ENCODE results near the gene CCDC9.
A peak's percentile ranks its signal among the peaks of the same experiment; 100 is the strongest.
"Not testable (repeated sequence)": the region's sequence is repeated elsewhere in the genome, so short reads cannot be mapped to it uniquely, and the experiment has no call there.

CCDC9 gene

DNA sequence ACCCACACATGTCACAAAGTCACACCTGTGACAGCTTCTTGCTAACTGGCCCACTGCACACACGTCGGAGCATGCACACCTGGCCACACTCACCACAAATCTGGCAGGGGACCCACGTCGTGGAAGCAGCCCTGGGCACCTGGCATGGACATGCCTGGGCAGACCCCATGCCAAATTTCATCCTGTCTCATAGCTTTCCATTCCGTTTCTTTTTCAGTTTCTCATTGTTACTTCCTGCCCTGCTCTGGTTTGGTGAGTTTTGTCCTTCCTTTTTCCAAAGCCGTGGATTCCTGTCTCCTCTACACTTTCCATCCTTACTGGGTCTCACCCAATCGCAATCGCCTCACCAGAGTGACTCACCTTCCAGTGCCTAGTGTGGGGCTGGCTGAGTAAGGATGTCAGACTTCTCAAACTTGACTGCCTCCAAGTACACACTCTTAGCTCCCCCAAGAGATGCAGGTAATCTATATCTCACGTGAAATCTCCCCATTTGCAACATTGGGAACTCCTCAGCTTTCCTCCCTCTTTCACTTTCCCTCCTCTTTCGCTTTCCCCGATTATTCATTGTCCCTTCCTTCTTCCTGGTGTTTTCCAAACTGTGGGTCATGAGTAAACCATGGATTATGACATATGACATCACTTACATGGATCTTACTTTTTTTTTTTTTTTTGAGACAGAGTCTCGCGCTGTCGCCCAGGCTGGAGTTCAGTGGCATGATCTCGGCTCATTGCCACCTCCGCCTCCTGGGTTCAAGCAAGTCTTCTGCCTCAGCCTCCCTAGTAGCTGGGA is 23.7 kb upstream of the CCDC9 start:
- peak; percentile 84 for DNase-seq

DNA sequence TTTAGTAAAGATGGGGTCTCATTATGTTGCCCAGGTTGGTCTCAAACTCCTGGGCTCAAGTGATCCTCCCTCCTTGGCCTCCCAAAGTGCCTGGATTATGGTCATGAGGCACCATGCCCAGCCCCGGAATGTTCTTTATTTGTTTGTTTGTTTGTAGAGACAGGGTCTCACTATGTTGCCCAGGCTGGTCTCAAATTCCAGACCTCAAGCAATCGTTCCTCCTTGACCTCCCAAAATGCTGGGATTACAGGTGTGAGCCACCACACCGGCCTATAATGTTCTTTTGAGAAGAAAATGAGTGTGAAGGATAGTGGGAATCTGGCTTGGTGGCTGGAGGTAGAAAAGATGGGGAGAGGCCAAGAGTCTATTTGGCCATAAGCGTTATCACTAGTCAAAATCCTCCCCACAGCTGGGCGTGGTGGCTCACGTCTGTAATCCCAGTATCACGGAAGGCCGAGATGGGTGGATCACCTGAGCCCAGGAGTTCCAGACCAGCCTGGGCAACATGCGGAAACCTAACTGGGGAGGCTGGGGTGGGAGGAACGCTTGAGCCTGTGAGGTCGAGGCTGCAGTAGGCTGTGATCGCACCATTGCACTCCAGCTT is 20.2 kb upstream of the CCDC9 start:
- DNase-seq, result no peak

DNA sequence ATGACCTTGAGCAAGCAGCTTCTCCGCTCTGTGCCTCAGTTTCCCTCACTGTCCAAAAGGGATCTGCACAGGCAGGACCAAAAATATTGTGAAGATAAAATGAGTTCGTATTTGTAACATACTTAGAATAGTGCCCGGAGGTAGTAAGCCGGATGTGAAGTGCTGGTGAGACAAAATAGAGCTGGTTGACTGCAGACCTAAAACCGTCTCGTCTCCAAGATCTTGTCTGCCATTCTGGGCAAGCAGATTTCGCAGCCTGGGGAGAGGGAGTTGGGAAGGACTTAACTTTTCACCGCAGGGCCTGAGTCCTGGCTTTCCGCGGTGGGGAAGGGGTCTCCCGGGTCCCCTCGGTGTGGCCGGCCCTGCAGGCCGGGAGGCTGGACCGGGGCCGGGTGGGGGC is 17.2 kb upstream of the CCDC9 start:
- no peak for DNase-seq

DNA sequence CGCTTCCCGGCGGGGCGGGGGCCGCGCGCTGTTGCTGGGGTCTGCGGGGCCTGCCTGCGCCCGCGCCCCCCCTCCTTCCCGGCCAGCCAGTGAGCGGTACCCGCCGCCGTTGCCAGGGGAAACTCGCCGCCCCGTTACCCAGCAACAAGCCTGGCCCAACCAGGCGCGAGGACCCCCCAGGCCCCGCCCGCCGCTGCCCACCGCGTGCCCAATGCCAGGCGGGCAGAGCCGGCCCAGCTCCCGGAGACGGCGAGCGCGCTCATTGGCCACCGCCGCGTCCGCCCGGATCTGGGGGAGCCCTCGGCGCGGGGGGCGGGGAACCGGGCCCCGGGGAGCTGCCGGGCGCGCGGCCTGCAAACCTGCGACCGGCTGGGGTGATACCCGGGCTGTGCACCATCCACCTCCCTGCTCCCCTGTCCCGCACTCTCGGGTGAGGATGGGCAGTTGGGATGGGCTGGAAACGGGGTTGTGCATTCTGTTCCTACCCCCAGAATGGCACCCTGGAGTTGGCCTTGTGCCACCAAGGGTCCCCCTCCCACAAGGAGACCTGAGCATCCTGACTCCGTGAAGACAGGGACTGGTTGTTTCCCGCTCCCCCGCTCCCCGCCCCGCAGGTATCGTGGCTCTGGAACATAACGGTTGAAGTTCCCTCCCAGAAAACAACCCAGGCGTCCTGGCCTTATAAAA is 16.6 kb upstream of the CCDC9 start:
- peak; percentile 38 for DNase-seq

DNA sequence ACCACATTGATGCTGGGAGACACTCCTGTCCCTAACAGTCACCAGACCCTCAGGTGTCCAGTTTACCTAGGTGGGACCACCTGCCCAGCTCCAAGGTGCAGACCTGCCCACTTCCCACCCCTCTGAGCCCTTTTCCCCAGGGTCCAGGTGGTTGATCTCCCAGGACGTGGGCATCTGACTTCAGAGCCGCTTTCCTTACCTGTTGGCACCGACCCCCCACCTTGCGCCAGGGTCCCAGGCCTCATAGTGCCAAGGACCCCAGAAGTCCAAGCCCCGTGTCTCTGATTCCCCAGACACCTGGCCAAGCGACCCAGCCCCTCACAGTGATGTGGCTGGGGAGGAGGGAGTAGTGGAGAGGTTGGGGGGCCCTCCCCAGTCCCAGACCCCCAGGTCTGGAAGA is 15.8 kb upstream of the CCDC9 start:
- DNase-seq, result no peak

DNA sequence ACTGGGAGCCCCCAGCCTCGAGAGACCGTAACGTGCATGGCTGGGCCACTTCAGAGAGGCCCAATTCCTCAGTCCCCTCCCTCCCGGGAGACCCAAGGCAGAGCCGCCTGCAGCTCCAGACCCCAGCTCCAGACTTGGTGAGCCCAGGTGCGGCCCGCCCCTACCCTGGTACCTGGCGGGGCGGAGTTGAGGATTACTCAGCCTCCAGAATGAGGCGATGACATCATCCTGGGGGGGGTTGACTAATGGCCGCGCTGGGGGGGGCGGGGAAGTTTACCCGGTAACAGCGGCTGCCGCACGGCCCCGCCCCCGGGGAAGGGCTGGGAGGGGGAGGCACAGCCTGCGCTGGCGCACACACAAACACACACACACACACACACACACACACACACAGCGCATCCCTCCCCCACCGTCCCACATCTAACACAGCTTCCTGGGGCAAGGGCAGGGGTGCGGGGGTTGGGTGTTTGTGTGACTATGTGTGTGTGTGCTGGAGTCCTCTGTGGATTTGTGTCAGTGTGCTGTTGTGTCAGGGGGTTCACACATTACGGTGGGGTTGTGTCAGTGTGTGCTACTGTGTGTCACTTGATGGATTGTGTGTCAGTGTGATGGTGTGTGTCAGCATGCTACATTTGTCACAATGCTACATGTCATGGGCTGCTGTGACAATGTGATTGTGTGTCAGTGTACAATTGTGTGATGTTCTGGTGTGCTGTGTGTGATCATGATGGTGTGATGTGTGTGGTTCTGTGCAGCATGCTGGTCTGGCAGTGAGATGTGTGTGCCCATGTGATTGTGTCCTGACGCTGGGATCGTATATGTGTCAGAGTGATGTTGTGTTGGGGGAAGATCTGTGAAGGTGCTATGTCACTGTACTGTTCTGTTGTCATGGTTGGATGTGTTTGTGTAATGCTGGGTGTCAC is 15.1 kb upstream of the CCDC9 start:
- DNase-seq, result peak; percentile 81

DNA sequence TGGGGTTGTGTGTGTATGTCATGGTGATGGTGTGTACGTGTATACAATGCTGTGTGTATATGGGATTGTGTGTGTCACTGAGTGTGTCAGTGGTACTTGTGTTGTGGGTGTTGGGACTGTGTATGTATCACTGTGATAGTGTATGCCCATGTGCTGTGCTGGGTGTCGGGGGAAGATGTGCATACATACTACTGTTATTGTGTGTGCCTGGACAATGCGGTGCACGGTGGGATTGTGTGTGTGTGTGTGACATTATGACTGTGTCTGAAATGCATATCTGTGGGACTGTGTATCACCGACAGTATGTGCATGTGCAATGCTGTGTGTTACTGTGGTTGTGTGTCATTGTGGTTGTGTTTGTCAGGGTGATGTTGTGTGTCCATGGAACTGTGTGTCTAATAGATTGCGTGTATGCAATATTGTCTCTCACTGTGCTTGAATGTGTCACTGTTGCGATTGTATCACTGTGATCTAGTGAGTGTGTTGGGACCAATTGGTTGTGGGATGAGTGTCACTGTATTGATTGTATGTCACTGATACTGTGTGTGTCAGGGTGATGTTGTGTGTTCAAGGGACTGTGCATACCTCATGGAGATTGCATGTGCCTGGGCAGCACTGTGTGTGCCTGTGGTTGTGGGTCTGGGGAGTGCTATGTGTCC is 14.3 kb upstream of the CCDC9 start:
- DNase-seq, result no peak

DNA sequence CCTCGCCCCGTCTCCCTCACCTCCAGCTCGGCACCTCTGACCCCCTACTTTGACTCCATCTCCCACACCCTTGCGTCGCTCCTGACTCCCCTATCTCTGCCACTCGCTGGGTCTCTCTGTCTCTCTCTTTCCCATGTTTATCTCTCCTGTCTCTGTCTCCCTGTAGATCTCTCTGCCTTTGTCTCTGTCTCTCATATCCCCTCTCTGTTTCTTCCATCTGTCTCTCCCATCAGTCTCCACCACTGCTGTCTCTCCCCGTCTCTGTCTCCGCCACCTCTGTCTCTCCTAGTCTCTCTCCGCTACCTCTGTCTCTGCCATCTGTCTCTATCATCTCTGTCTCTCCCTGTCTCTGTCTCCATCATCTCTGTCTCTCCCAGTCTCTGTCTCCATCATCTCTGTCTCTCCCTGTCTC is 13.0 kb upstream of the CCDC9 start:
- peak; percentile 13 for DNase-seq

DNA sequence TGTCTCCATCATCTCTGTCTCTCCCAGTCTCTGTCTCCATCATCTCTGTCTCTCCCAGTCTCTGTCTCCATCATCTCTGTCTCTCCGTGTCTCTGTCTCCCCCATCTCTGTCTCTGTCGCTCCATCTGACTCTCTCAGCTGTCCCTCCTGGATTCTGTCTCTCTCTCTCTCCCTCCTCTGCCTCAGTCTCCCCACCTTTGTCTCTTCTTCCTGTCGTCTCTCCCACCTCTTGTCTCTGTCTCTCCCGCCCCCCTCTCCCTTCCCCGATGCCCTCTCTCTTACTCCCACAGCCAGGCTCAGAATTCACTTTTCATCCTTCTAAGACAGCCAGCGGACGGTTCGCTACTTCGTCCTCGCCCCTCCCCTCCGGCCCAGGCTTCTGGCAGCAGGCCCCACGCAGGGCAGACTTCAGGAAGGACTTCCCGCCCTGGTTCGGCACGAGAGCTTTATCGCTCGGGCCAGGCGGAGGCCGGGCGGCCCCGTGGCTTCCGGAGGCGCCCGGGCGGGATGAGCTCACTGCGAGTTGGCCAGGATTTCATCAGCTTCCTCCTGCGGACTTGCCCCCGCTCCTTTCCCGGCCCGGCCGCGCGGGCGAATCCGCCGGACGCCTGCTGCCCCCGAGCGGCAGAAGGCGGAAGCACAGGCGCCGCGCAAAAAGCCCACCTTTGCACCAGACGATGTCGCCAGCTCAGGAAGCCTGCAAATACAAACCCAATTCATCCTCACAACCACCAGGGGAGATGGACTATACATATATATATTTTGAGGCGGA is 12.4 kb upstream of the CCDC9 start:
- peak; percentile 90 for DNase-seq

DNA sequence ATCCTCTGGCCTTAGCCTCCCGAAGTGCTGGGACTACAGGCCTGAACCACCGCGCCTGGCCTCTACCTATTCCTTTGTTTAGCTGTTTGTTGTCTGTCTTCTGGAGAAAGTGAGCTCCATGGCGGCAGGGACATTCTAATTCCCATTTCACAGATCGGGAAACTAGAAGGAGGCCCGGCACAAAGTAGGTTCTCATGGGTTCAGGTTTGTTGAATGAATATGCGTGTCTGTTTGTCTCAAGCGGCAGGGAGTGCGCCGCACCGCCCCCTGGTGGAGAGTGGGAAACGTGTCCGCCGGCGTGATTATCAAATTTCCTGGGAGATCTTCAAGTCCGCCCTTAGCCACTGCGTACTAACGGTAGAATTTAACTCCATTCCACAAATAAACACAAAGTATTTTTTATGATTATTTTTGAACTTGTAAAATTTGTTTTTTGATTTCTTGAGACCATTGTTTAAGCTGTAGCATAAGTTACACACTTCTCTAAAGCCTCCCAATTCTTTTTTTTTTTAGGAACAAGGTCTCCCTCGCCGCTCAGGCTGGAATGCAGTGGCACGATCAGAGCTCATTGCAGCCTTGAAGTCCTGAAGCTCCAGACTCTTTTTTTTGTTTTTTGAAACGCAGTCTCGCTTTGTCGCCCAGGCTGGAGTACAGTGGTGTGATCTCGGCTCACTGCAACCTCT is 8.9 kb upstream of the CCDC9 start:
- peak; percentile 34 for DNase-seq

DNA sequence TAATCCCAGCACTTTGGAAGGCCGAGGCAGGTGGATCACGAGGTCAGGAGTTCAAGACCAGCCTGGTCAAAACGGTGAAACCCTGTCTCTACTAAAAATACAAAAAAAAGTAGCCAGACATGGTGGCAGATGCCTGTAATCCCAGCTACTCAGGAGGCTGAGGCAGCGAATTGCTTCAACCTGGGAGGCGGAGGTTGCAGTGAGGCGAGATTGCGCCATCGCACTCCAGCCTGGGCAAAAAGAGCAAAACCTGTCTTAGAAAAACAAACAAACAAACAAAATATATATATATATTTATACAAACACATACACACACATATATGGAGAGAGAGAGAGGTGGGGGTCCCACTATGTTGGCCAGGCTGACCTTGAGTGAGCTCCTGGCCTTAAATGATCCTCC is 3.3 kb upstream of the CCDC9 start:
- DNase-seq, result not testable (repeated sequence)

DNA sequence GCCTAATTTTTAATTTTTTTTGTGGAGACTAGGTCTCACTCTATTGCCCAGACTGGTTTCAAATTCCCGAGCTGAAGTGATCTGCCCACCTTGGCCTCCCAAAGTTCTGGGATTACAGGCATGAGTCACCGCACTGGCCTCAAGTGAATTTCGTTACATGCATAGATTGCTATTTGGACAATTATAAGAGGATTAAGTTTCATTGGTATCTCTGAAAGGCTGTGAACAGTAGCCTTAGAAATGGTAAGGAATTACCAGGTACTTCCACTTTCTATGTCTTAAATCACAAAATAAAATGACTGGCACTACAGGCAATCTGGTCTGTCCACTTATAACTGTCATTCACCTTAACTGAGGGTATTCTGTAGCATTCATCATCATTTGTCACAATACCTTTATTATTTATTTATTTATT is 2.9 kb upstream of the CCDC9 start:
- DNase-seq, result peak; percentile 77

DNA sequence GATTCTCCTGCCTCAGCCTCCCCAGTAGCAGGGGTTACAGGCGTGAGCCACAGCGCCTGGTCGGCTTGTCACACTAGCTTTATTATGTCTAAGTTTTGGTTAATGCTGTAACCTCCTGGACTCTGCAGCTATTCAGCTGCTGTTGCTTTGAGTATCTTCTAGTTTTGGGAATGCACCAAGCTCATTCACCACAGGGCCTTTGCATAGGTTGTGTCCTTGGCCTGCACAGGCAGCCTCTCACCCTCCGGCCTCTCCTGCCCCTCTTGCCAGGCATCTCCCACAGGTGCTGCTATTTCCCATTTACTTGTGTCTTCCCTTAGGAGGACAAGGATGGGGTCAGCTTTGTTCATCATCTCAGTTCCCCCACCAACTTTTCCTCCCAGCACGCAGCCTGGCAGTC is 2.4 kb upstream of the CCDC9 start:
- DNase-seq, result no peak

DNA sequence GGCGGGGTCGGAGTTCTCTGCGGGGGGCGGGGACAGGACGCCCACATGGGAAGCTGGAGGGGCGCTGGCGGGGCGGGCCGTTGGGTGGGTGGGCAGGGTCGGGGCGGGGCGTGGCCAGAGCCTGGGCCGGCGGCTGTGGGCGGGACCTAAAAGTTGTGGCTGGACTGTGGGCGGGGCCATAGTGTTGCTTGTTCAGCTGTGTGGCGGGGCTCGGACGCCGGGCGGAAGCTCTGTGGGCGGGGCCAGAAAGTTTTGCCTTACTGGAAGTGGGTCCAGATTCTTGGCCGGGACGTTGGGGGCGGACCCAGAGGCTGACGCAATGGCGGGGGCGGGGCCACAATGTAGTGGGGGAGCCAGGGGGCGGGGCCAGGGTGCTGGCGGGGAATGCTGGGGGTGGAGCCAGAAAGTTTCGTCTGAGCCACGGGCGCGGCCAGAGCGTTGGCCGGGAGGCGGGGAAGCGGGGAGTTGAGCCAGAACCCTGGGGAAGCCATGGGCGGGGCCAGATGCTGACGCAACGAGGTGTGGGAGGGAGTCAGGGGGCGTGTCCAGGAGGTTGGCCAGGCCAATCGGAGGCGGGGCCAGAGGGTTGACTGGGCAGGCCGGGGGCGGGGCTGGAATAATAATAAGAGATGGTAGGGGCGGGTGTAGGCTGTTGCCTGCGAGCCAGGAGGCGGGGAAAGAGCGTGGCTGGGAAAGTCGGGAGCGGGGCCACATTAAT is 527 bp downstream of the CCDC9 start:
- peak; percentile 100 for DNase-seq

DNA sequence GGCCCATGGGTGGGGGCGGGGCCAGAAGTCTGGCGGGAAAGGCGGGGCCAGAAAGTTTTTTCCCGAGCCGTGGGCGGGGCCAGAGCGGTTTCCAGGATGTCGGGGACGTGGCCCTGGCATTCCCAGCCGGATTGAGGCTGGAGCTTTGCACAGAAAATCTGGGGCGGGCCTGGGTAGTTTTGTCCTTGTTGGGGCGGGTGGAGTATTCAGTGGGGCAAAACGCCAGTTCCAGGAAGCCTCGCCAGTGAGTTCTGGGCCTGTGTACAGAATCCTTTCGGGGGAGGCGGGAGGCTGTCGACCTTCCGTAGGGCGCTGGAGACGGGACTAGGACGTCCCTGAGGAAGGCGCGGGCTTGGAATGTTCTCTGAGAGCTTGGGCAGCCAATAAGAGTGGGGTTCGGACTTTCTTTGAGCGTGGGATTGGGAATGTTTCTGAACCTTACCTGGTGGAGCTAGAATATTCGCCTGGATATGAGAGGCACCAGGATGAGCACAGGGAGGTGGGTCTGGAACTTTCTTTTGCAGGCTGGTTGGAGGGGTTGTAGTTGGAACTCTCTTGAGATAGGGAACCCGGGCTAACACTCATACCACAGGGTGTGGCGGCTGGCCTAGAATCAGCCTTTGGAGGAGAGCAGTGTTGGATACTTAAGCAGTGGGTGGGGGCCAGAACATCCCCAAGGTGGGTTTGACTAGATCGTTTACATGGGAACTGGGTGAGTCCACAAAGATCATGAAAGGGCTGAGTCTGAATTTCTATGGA is 1.3 kb downstream of the CCDC9 start:
- no peak for DNase-seq

DNA sequence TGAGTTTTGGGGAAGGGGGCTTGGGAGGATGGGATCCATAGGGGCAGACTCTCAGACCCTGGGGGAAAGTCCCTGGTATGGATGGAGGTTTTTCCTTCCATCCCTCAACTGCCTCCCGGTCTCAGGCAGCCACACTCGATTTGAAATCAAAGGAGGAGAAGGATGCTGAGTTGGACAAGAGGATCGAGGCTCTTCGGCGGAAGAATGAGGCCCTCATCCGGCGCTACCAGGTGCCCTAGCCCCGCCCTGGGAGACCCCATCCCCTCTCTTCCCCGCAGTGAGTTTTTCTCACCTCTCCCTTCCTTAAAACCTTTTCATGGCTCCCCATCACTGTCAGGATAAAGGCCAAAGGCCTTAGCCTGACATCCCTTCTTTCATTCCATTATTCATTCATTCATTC is 2.1 kb downstream of the CCDC9 start:
- no peak for DNase-seq

DNA sequence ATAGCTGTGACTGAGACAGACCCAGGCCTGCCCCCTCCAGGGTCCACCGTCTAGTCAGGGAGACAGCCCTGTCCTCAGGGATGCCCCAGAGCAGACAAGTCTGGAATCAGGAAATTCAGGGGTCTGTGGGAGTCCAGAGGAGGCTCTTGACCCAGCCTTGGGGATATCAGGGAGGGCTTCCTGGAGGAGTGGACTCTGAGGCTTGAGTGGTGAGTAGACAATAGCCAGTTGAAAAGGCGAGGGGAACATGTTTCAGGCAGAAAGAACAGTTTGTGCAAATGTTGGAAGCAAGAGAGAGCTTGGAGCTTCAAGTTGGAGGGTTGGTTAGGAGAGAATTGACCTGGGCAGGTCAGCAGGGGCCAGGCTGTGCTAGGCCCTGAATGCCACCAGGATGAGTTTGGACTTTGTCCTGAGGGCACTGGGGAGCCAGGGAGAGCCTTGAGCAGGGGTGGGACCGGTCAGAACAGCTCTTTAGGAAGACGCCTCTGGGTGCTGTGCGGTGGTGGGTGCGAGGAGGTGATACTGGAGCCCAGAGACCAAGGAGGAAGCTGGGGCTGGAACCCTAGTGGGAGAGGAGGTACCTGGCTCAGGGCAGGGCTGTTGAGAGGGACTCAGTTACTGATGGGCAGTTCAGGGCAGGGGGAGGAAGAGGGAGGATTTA is 2.7 kb downstream of the CCDC9 start:
- DNase-seq, result no peak

DNA sequence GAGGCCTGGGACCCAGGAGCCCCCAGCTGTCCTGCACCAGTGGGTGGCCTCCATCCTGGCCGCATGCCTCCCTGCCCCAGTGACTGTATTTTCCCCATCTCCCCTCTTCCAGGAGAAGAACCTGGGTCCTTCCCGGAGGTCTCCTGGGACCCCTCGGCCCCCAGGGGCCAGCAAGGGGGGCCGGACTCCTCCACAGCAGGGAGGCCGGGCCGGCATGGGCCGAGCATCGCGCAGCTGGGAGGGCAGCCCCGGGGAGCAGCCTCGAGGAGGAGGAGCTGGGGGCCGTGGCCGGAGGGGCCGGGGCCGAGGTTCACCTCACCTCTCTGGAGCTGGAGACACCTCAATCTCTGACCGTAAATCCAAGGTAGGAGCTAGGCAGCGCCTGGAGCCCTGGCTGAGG is 4.2 kb downstream of the CCDC9 start:
- no peak for DNase-seq

All from kidney glomerular epithelial cell (primary cell).